ENCODE results near the gene GPR146.
"Not testable (repeated sequence)": the region's sequence is repeated elsewhere in the genome, so short reads cannot be mapped to it uniquely, and the experiment has no call there.

GPR146 gene

DNA sequence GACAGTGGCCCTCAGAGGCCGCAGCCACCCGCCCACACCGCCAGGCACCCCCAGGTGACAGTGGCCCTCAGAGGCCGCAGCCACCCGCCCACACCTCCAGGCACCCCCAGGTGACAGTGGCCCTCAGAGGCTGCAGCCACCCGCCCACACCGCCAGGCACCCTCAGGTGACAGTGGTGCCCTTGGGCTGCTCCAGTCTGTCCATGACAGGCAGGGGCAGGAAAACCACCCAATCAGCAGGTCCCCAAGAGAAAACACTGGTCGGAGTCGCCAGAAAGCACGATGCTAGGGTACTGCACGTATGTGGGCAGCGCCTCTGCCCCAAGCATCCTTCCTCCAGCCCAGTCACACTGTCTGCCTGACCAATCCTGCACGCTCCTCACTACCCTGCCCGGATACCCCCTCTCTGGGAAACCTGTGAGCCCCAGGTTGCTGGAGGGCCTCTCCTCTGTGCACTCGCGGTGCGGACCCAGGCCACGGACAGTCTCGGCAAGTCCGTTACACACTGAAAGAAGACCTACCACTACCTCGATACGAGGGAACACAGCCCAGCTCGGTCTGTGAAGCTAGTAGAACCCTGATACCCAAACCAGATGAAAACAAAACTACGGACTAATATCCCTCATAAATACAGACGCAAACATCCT lies 11.7 kb upstream of the GPR146 start:
- TF ChIP-seq, protein P1, sequence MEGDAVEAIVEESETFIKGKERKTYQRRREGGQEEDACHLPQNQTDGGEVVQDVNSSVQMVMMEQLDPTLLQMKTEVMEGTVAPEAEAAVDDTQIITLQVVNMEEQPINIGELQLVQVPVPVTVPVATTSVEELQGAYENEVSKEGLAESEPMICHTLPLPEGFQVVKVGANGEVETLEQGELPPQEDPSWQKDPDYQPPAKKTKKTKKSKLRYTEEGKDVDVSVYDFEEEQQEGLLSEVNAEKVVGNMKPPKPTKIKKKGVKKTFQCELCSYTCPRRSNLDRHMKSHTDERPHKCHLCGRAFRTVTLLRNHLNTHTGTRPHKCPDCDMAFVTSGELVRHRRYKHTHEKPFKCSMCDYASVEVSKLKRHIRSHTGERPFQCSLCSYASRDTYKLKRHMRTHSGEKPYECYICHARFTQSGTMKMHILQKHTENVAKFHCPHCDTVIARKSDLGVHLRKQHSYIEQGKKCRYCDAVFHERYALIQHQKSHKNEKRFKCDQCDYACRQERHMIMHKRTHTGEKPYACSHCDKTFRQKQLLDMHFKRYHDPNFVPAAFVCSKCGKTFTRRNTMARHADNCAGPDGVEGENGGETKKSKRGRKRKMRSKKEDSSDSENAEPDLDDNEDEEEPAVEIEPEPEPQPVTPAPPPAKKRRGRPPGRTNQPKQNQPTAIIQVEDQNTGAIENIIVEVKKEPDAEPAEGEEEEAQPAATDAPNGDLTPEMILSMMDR (conservative IDR thresholded peaks at IDR 0.05; ENCODE audit: low read depth, low read length), result no peak
- no peak for DNase-seq (ENCODE audit: low read depth)

DNA sequence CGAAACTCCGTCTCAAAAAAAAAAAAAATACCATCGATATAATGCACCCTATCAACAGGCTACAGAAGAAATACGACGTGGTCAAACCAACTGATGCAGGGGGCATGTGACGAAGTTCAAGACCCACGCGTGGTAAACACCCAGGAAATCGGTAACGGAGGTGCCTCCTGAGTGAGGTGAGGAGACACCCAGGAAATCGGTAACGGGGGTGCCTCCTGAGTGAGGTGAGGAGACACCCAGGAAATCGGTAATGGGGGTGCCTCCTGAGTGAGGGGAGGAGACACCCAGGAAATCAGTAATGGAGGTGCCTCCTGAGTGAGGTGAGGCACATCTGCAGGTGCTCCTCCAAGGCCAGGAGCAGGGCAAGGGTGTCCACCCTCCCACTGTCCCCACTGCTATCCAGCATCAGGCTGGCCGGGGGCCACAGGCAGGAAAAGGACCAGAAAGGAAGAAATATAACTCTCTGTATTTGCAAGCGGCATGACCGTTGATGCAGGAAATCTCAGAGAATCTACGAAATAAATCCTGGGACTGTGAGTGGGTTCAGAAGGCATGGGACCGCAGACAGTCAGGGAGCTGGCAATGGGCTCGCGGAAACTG lies 10.7 kb upstream of the GPR146 start:
- H3K4me3 ChIP-seq (ENCODE audit: low read depth, low read length), result no peak overlapping the region
- no peak for DNase-seq (ENCODE audit: low read depth)
- TF ChIP-seq, protein P1 (conservative IDR thresholded peaks at IDR 0.05; ENCODE audit: low read depth, low read length), result no peak

More for the DNA sequence above, 11.7 kb upstream of the GPR146 start:
- H3K4me3 ChIP-seq (ENCODE audit: low read depth, low read length), result no peak overlapping the region

GRCh38 chr7:1034769-1035168 lies 9.6 kb upstream of the GPR146 start:
- not testable (repeated sequence) for DNase-seq (ENCODE audit: low read depth); H3K4me3 ChIP-seq (ENCODE audit: low read depth, low read length)

DNA sequence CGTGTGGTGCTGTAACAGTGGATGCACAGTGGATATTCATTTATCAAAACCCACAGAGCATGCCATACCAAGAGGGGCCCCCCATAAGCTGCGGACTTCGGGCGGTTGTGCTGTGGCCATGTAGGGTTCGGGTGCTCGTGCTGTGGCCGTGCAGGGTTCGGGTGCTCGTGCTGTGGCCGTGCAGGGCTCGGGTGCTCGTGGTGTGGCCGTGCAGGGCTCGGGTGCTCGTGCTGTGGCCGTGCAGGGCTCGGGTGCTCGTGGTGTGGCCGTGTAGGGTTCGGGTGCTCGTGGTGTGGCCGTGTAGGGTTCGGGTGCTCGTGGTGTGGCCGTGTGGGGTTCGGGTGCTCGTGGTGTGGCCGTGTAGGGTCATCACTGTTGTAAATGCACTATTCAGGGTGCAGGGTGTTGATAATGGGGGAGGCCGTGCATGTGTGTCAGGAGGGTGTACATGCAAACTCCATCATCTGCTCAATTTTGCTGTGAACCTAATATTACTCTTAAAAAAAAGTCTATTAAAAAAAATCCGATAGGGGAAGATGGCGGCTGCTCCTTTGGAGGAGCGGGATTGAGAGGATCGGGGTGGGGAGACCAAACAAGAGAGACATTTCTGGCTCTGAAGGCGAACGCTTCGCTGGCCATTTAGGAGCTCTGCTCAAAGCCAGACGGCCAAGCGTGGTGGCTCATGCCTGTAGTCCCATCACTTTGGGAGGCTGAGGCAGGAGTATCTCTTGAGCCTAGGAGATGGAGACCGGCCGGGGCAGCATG lies 8.0 kb upstream of the GPR146 start:
- not testable (repeated sequence) for DNase-seq (ENCODE audit: low read depth); H3K4me3 ChIP-seq (ENCODE audit: low read depth, low read length)

DNA sequence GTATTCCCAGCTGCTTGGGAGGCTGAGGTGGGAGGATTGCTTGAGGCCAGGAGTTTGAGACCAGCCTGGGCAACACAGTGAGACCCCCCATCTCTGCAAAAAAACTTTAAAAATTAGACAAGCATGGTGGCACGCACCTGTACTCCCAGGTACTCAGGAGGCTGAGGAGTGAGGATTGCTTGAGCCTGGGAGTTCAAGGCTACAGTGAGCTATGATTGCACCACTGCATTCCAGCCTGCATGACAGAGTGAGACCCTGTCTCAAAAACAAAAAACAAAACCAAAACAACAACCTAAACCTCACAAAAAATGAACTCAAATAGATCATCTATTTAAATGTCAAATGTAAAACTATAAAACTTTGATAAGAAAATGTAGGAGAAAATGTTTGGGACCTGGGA lies 4.1 kb upstream of the GPR146 start:
- H3K4me3 ChIP-seq (ENCODE audit: low read depth, low read length), result not testable (repeated sequence)

GRCh38 chr7:1040790-1041189 lies 3.6 kb upstream of the GPR146 start:
- TF ChIP-seq, protein P1 (conservative IDR thresholded peaks at IDR 0.05; ENCODE audit: low read depth, low read length), result no peak
- H3K4me3 ChIP-seq (ENCODE audit: low read depth, low read length), result peak overlapping the region; percentile 28
- DNase-seq (ENCODE audit: low read depth), result peak; percentile 79

More for the DNA sequence above, 4.1 kb upstream of the GPR146 start:
- DNase-seq (ENCODE audit: low read depth), result not testable (repeated sequence)

DNA sequence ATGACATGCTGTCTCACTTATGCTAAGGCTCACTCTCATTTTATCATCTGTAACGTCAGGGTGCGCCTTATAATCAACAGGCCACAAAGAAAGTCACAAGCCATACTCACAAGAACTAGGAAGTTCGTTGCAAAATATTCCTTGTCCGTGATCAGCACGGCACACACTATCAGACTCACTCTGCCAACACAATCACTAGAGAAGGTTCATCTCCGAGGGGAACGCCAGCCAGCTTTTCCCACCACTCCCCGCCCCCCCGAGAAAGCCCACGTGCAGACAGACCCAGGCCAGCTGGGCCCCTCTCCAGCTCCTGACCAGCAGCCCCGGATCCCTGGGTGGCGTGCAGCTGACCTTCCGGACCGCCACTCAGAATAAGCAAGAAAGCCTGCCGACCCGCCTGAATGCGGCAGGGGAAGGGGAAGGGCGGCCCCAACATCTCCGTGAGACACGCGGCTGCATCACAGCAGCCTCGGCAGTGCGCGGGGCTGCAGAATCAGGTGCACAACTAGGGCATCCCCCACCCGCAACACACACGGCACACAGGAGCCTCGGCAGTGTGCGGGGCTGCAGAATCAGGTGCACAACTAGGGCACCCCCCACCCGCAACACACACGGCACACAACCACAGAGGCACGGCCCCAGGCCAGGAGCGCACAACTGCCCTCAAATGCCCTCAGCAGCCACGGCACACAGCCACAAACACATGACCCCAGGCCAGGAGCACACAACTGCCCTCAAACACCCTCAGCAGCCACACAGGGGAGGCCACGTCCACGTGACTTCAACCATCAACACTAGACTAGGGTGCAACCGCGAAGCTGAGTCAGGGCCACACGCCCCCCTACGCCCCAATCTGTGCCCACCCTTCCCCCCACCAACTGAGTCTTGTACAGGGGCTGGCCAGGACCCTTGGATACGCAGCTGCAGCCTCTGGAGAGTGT lies 2.5 kb upstream of the GPR146 start:
- H3K4me3 ChIP-seq (ENCODE audit: low read depth, low read length), result no peak overlapping the region
- TF ChIP-seq, protein P1 (conservative IDR thresholded peaks at IDR 0.05; ENCODE audit: low read depth, low read length), result no peak
- peak; percentile 14 for DNase-seq (ENCODE audit: low read depth)

GRCh38 chr7:1042492-1042833 lies 1.9 kb upstream of the GPR146 start:
- TF ChIP-seq, protein P1 (conservative IDR thresholded peaks at IDR 0.05; ENCODE audit: low read depth, low read length), result no peak
- DNase-seq (ENCODE audit: low read depth), result no peak
- H3K4me3 ChIP-seq (ENCODE audit: low read depth, low read length), result no peak overlapping the region
